H1 (cell line): ENCODE data around the gene P2RY14.

Experiments
- ATF3 ChIP-seq: IDR thresholded peaks from 2 replicates; pipeline ENCODE4 v1.6.1; 2011; ENCODE audit warnings: low read depth, mild to moderate bottlenecking, low read length; ENCODE audit not compliant: insufficient read depth
- CBX8 ChIP-seq: fragments of 300-800, 300-1000 bp; sonication (generic); IDR thresholded peaks from 2 replicates; pipeline ENCODE4 v1.7.1; 2016; ENCODE audit warnings: low read depth, low read length, borderline replicate concordance
- CTBP2 ChIP-seq: IDR thresholded peaks from 2 replicates; pipeline ENCODE4 v1.7.0; 2011; ENCODE audit warnings: borderline replicate concordance, mild to moderate bottlenecking, moderate library complexity, mixed read lengths, low read length; ENCODE audit not compliant: insufficient read depth, insufficient read length
- CTCF ChIP-seq, 3 experiments: IDR thresholded peaks; 1 replicate in 2 of 3; 2 replicates in 1 of 3; pipeline versions ENCODE4 v1.5.1 to v1.6.1; 2011; ENCODE audit warnings: low read length in 3 of 3, mild to moderate bottlenecking in 3 of 3, inconsistent platforms in 2 of 3, low read depth in 1 of 3, moderate library complexity in 1 of 3; ENCODE audit not compliant: insufficient read depth in 1 of 3; ENCODE audit errors: control extremely low read depth in 1 of 3
- EZH2 ChIP-seq: fragments of 200-600 bp; sonication (generic); IDR thresholded peaks from 2 replicates; pipeline ENCODE4 v1.7.1; 2012; ENCODE audit warnings: low read depth, mild to moderate bottlenecking, moderate library complexity, low read length, inconsistent platforms; ENCODE audit not compliant: severe bottlenecking
- JUN ChIP-seq: IDR thresholded peaks from 2 replicates; pipeline ENCODE4 v1.6.1; 2011; ENCODE audit warnings: low read depth, mild to moderate bottlenecking, improper control_type of control experiment, low read length
- POLR2A ChIP-seq, 2 experiments: IDR thresholded peaks; 1 replicate in 1 of 2; 2 replicates in 1 of 2; pipeline ENCODE4 v1.6.1; 2011; ENCODE audit warnings: low read depth in 2 of 2, low read length in 2 of 2, mild to moderate bottlenecking in 2 of 2; ENCODE audit errors: control extremely low read depth in 1 of 2
- RFX5 ChIP-seq: IDR thresholded peaks from 2 replicates; pipeline ENCODE4 v1.6.1; 2011; ENCODE audit warnings: low read depth, low read length, improper control_type of control experiment, borderline replicate concordance
- SRF ChIP-seq: IDR thresholded peaks from 2 replicates; pipeline ENCODE4 v1.6.1; 2011; ENCODE audit warnings: mild to moderate bottlenecking, low read depth, low read length, moderate library complexity
- TF ChIP-seq, protein P1 (sequence below): IDR thresholded peaks from 2 replicates; pipeline ENCODE4 v1.6.1; 2012; ENCODE audit warnings: low read length, inconsistent platforms

GRCh38 chr3:151199554-151200438 is 78.5 kb downstream of the P2RY14 start:
- TF ChIP-seq CTCF (IDR thresholded peaks at IDR 0.05; ENCODE audit: control extremely low read depth in 1 of 3, insufficient read depth in 1 of 3, low read depth in 1 of 3, low read length in 3 of 3) = no peak
- TF ChIP-seq, protein P1, sequence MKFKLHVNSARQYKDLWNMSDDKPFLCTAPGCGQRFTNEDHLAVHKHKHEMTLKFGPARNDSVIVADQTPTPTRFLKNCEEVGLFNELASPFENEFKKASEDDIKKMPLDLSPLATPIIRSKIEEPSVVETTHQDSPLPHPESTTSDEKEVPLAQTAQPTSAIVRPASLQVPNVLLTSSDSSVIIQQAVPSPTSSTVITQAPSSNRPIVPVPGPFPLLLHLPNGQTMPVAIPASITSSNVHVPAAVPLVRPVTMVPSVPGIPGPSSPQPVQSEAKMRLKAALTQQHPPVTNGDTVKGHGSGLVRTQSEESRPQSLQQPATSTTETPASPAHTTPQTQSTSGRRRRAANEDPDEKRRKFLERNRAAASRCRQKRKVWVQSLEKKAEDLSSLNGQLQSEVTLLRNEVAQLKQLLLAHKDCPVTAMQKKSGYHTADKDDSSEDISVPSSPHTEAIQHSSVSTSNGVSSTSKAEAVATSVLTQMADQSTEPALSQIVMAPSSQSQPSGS = no peak
- TF ChIP-seq CTBP2 = no peak
- no peak for TF ChIP-seq POLR2A (IDR thresholded peaks at IDR 0.05; ENCODE audit: control extremely low read depth in 1 of 2, low read depth in 2 of 2, low read length in 2 of 2)
- TF ChIP-seq JUN = no peak
- TF ChIP-seq SRF = no peak
- no peak for TF ChIP-seq RFX5
- TF ChIP-seq ATF3 = no peak
- no peak for TF ChIP-seq EZH2
- TF ChIP-seq CBX8 = no peak
